Transverse colon (tissue), 4 donors: ENCODE results near the gene NDUFV2. TPM values are rescaled to one million over a fixed set of nuclear protein-coding genes. Genes with fewer than 3 reads are reported as not detected.

ENCODE experiments used
- DNase-seq: peaks from one replicate; pipeline ENCODE4 v3.0.0-alpha.2; 2019
- H3K27ac ChIP-seq, 4 donors: fragments of 200-600 bp; sonication (generic); 2 replicates each; pipeline ENCODE4 v1.5.1; 2016 to 2018; ENCODE audit warnings: inconsistent platforms in 4 of 4
- H3K27me3 ChIP-seq: fragments of 200-600 bp; sonication (generic); 2 replicates; pipeline ENCODE4 v1.5.1; 2017; ENCODE audit warnings: inconsistent platforms
- H3K36me3 ChIP-seq, 4 donors: fragments of 200-600 bp; sonication (generic); 2 replicates each; pipeline ENCODE4 v1.5.1; 2017 to 2019; ENCODE audit warnings: inconsistent platforms in 4 of 4
- H3K4me1 ChIP-seq, 4 donors: fragments of 200-600 bp; sonication (generic); 2 replicates each; pipeline ENCODE4 v1.5.1; 2017 to 2020; ENCODE audit warnings: inconsistent platforms in 4 of 4
- H3K4me3 ChIP-seq, 4 donors: fragments of 200-600 bp; sonication (generic); 1 replicate in 1 of 4; 2 replicates in 3 of 4; pipeline versions ENCODE4 v1.5.1 to v1.6.1; 2017 to 2019; ENCODE audit warnings: inconsistent platforms in 4 of 4
- H3K9me3 ChIP-seq, 2 donors: fragments of 200-600 bp; sonication (generic); 2 replicates each; pipeline ENCODE4 v1.5.1; 2017 to 2019; ENCODE audit warnings: inconsistent platforms in 2 of 2
- CTCF ChIP-seq, 5 experiments: fragments of 200-600 bp in 3 of 5; fragments of 450-650 bp in 2 of 5; sonication (generic) in 3 of 5; IDR thresholded peaks; 1 replicate in 2 of 5; 2 replicates in 3 of 5; pipeline ENCODE4 v1.5.1; 2016 to 2017; ENCODE audit warnings: antibody characterized with exemption in 5 of 5, inconsistent platforms in 3 of 5, mild to moderate bottlenecking in 2 of 5, moderate library complexity in 1 of 5
- EP300 ChIP-seq: sonication (generic); formaldehyde crosslinking; IDR thresholded peaks from one replicate; pipeline ENCODE4 v1.6.1; 2017; ENCODE audit warnings: antibody characterized with exemption, low read depth
- POLR2A ChIP-seq: fragments of 450-650 bp; IDR thresholded peaks from one replicate; pipeline ENCODE4 v1.6.1; 2016; ENCODE audit warnings: antibody characterized with exemption, mild to moderate bottlenecking, moderate library complexity
- POLR2AphosphoS5 ChIP-seq, 3 donors: sonication (generic); formaldehyde crosslinking; IDR thresholded peaks; one replicate each; pipeline ENCODE4 v1.6.1; 2016; ENCODE audit warnings: antibody characterized with exemption in 3 of 3
- WGBS, 2 donors: methylation state at CpG; one replicate each; pipeline ENCODE4 v1.1.5; 2018; ENCODE audit warnings: low coverage in 1 of 2; 5-methylcytosine and 5-hydroxymethylcytosine counted together
- in situ Hi-C, 4 donors: fragments of 200-750 bp; cut with MboI; loops; one replicate each; pipeline versions ENCODE4 v1.15.0 to v1.15.1; 2017; ENCODE audit warnings: low sequenced_read_pairs in 3 of 4, low pct_ligation_motif_present in 1 of 4, low pct_unique_long_range_greater_than_20kb in 1 of 4
- intact Hi-C: fragments of 100-400 bp; cut with DNase I; formaldehyde crosslinking; loops from one replicate; pipeline ENCODE4 v1.15.1; 2023; ENCODE audit warnings: low total_unique reads
- total RNA-seq, 4 donors: library from RNA; depleted of rRNA; stranded (reverse); fragments of >200 nt; gene quantifications; one replicate each; pipeline ENCODE4 v1.1.0, GENCODE V29; 2016

The NDUFV2 gene
- total RNA-seq, 4 donors from 2014 or later: 24.7 to 140 (median 113) TPM

- no peak overlapping the region for H3K27ac ChIP-seq
- in situ Hi-C loops: loop anchor here in 1 of 4 donors (25.0 kb wide), 1 partner anchor 515 kb away; no protein-coding TSS in a partner anchor
- WGBS, 2 donors: 88 to 92% methylated on average over 1 to 6 of the region's 6 CpGs
- no peak overlapping the region for H3K4me3 ChIP-seq
- H3K36me3 ChIP-seq: no peaks in the 10 kb centered on the region
- intact Hi-C loops: no loop called here
- DNase-seq: no peak
- H3K27me3 ChIP-seq: no peaks in the 10 kb centered on the region
- no peak for TF ChIP-seq EP300
- TF ChIP-seq POLR2AphosphoS5 (IDR thresholded peaks at IDR 0.05): no peak
- TF ChIP-seq CTCF (IDR thresholded peaks at IDR 0.05): no peak
- no peak for TF ChIP-seq POLR2A
- H3K9me3 ChIP-seq: no peaks in the 10 kb centered on the region
- H3K4me1 ChIP-seq: peaks cover 4 to 52% (median 14%) of the 10 kb centered on the region in 4 donors
Measured at GRCh38 chr18:9177031-9177430, 74.5 kb downstream of the NDUFV2 start.

- in situ Hi-C loops (loop anchor here in 1 of 4 donors (25.0 kb wide), 1 partner anchor 515 kb away; no protein-coding TSS in a partner anchor), intact Hi-C loops (no loop called here)
- WGBS, 2 donors: 84 to 88% methylated on average over 4 of the region's 4 CpGs
- H3K36me3 ChIP-seq: no peaks in the 10 kb centered on the region
- no peak overlapping the region for H3K27ac ChIP-seq
- no peaks in the 10 kb centered on the region for H3K9me3 ChIP-seq
- H3K4me1 ChIP-seq: peaks cover 4 to 48% (median 14%) of the 10 kb centered on the region in 4 donors
- TF ChIP-seq EP300 (no peak), POLR2A (no peak), POLR2AphosphoS5 (IDR thresholded peaks at IDR 0.05) (no peak), CTCF (IDR thresholded peaks at IDR 0.05) (no peak)
- H3K27me3 ChIP-seq: no peaks in the 10 kb centered on the region
- no peak for DNase-seq
- no peak overlapping the region for H3K4me3 ChIP-seq
Measured at GRCh38 chr18:9177466-9177865, 75.0 kb downstream of the NDUFV2 start.

GRCh38 chr18:9178557-9178956 is 76.1 kb downstream of the NDUFV2 start:
- no peaks in the 10 kb centered on the region for H3K9me3 ChIP-seq
- no peaks in the 10 kb centered on the region for H3K36me3 ChIP-seq
- H3K27ac ChIP-seq: no peak overlapping the region
- WGBS, 2 donors: 85 to 92% methylated on average over 1 of the region's 1 CpG
- no peak for DNase-seq
- H3K27me3 ChIP-seq: no peaks in the 10 kb centered on the region
- in situ Hi-C loops: loop anchor here in 1 of 4 donors (25.0 kb wide), 1 partner anchor 516 kb away; no protein-coding TSS in a partner anchor
- TF ChIP-seq EP300 (no peak), CTCF (IDR thresholded peaks at IDR 0.05) (no peak), POLR2A (no peak), POLR2AphosphoS5 (IDR thresholded peaks at IDR 0.05) (no peak)
- no peak overlapping the region for H3K4me3 ChIP-seq
- peaks cover 0 to 37% (median 7%) of the 10 kb centered on the region in 4 donors for H3K4me1 ChIP-seq
- intact Hi-C loops: no loop called here

GRCh38 chr18:9181275-9181674 is 78.8 kb downstream of the NDUFV2 start:
- 70 to 87% methylated on average over 3 of the region's 3 CpGs for WGBS, 2 donors
- Histone ChIP-seq H3K4me1 (peaks cover 0 to 34% (median 4%) of the 10 kb centered on the region in 4 donors), H3K27me3 (no peaks in the 10 kb centered on the region), H3K36me3 (peaks cover 0 to 3% (median 0%) of the 10 kb centered on the region in 4 donors), H3K27ac (no peak overlapping the region), H3K9me3 (no peaks in the 10 kb centered on the region), H3K4me3 (no peak overlapping the region)
- intact Hi-C loops: no loop called here
- in situ Hi-C loops: loop anchor here in 1 of 4 donors (25.0 kb wide), 1 partner anchor 519 kb away; no protein-coding TSS in a partner anchor
- DNase-seq: no peak
- TF ChIP-seq EP300 (no peak), CTCF (IDR thresholded peaks at IDR 0.05) (no peak), POLR2A (no peak), POLR2AphosphoS5 (IDR thresholded peaks at IDR 0.05) (no peak)
